Esophagus muscularis mucosa (tissue), 3 donors: Measurements from ENCODE around the gene SMPDL3B.

Experiments
- POLR2A ChIP-seq: fragments of 450-650 bp; IDR thresholded peaks from one replicate; pipeline ENCODE4 v1.6.1; 2017; ENCODE audit warnings: antibody characterized with exemption, moderate library complexity, mild to moderate bottlenecking, low read depth
- POLR2AphosphoS5 ChIP-seq, 2 donors: sonication (generic); formaldehyde crosslinking; IDR thresholded peaks; one replicate each; pipeline ENCODE4 v1.6.1; 2017; ENCODE audit warnings: antibody characterized with exemption in 2 of 2
- TF ChIP-seq, protein P1 (sequence below), 3 experiments: fragments of 200-600 bp in 2 of 3; fragments of 450-650 bp in 1 of 3; sonication (generic) in 2 of 3; IDR thresholded peaks; one replicate each; pipeline ENCODE4 v1.5.1; 2017 to 2019; ENCODE audit warnings: antibody characterized with exemption in 3 of 3, mild to moderate bottlenecking in 2 of 3, moderate library complexity in 1 of 3

DNA sequence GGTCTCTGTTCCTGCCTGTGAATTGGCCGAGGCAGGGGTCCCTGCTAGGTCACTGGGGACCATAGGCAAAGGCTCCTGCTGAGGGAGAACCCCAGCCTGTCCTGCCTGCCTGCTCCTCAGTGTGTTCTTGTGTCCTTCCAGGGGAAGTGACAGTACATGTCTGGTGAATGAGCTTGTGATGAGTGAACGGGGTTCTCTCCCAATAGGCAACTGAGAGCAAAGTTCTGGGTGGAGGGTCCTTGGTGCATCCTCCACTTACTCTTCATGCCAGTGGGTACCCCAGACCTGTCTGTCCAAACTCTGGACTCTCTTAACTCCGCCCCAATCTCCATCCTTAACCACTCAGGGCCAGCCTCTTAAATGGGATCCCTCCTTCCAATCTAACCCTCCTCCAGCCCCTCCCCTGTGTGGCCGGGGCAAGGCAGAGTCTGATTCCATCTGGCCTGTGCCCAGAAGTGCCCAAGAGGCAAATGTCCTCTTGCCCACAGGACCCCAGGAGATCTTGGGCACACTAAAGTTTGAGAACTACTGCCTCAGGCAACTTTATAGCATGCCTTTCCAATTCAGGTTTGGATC, 26.9 kb downstream of the SMPDL3B start:
- TF ChIP-seq, protein P1, sequence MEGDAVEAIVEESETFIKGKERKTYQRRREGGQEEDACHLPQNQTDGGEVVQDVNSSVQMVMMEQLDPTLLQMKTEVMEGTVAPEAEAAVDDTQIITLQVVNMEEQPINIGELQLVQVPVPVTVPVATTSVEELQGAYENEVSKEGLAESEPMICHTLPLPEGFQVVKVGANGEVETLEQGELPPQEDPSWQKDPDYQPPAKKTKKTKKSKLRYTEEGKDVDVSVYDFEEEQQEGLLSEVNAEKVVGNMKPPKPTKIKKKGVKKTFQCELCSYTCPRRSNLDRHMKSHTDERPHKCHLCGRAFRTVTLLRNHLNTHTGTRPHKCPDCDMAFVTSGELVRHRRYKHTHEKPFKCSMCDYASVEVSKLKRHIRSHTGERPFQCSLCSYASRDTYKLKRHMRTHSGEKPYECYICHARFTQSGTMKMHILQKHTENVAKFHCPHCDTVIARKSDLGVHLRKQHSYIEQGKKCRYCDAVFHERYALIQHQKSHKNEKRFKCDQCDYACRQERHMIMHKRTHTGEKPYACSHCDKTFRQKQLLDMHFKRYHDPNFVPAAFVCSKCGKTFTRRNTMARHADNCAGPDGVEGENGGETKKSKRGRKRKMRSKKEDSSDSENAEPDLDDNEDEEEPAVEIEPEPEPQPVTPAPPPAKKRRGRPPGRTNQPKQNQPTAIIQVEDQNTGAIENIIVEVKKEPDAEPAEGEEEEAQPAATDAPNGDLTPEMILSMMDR (IDR thresholded peaks at IDR 0.05): no peak
- no peak for TF ChIP-seq POLR2A
- no peak for TF ChIP-seq POLR2AphosphoS5 (IDR thresholded peaks at IDR 0.05)
